ENCODE measurements around the gene SPATS2.

DNA sequence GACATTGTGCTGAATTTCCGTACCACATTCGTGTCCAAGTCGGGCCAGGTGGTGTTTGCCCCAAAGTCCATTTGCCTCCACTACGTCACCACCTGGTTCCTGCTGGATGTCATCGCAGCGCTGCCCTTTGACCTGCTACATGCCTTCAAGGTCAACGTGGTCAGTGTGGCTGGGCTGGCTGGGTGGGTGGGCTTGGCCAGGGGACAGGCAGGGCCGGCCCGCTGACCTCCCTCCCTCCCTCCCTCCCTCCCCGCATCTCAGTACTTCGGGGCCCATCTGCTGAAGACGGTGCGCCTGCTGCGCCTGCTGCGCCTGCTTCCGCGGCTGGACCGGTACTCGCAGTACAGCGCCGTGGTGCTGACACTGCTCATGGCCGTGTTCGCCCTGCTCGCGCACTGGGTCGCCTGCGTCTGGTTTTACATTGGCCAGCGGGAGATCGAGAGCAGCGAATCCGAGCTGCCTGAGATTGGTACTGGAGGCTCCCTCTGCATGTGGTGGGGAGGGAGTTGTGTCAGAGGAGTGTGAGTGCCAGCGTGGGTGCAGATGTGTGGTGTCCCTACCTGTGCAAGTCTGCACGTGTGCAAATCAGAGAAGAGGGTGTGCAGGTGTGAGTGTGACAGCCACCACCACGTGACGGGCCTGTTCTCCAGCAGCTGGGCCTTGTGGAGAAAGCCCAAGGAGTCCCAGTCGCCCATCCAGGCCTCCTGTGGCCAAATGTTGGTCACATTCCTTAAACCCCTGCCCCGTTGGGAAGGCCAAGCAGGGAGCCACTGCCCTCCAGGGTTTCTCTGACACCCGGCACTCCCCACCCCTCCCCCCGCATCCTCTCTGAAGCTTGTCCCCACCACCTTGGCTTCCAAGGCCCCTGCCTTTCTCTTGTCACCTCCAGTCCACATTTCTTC is 176.9 kb downstream of the SPATS2 start:
- TF ChIP-seq, protein P1, sequence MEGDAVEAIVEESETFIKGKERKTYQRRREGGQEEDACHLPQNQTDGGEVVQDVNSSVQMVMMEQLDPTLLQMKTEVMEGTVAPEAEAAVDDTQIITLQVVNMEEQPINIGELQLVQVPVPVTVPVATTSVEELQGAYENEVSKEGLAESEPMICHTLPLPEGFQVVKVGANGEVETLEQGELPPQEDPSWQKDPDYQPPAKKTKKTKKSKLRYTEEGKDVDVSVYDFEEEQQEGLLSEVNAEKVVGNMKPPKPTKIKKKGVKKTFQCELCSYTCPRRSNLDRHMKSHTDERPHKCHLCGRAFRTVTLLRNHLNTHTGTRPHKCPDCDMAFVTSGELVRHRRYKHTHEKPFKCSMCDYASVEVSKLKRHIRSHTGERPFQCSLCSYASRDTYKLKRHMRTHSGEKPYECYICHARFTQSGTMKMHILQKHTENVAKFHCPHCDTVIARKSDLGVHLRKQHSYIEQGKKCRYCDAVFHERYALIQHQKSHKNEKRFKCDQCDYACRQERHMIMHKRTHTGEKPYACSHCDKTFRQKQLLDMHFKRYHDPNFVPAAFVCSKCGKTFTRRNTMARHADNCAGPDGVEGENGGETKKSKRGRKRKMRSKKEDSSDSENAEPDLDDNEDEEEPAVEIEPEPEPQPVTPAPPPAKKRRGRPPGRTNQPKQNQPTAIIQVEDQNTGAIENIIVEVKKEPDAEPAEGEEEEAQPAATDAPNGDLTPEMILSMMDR (IDR thresholded peaks at IDR 0.05) = no peak
- TF ChIP-seq POLR2A (IDR thresholded peaks at IDR 0.05) = no peak

Measured in lower leg skin (tissue), 3 donors.